Forelimb muscle (tissue), 1 donor: ENCODE measurements around the gene HIVEP3. TPM values are rescaled to one million over a fixed set of nuclear protein-coding genes. Genes with fewer than 3 reads are reported as not detected.

Experiments used
- DNase-seq: peaks from one replicate; pipeline ENCODE4 v3.0.0-alpha.2; 2013; ENCODE audit warnings: low read depth
- polyA plus RNA-seq: library from polyadenylated mRNA; unstranded; fragments of 120-200 nt; gene quantifications from one replicate; pipeline ENCODE4 v1.2.1, GENCODE V29; 2013; ENCODE audit not compliant: insufficient read length

Gene HIVEP3
- polyA plus RNA-seq, 1 donor, result 2.1 TPM

GRCh38 chr1:41650028-41650880, 268.5 kb downstream of the HIVEP3 start:
- DNase-seq, result no peak

- no peak for DNase-seq
These were observed 269.2 kb downstream of the HIVEP3 start for GRCh38 chr1:41649396-41650027.

GRCh38 chr1:41648844-41649243, 269.9 kb downstream of the HIVEP3 start:
- DNase-seq, result no peak

GRCh38 chr1:41648230-41648629, 270.5 kb downstream of the HIVEP3 start:
- DNase-seq, result no peak

- no peak for DNase-seq
These were observed 271.2 kb downstream of the HIVEP3 start for GRCh38 chr1:41647221-41648135.

GRCh38 chr1:41646186-41646585, 272.5 kb downstream of the HIVEP3 start:
- DNase-seq, result no peak

- DNase-seq, result no peak
These were observed 273.7 kb downstream of the HIVEP3 start for GRCh38 chr1:41645062-41645461.

- no peak for DNase-seq
These were observed 275.6 kb downstream of the HIVEP3 start for GRCh38 chr1:41642922-41643821.

- no peak for DNase-seq
These were observed 276.7 kb downstream of the HIVEP3 start for GRCh38 chr1:41641941-41642527.

- DNase-seq, result no peak
These were observed 277.3 kb downstream of the HIVEP3 start for GRCh38 chr1:41641475-41641814.

GRCh38 chr1:41640756-41641474, 277.8 kb downstream of the HIVEP3 start:
- DNase-seq, result no peak

- no peak for DNase-seq
These were observed 278.5 kb downstream of the HIVEP3 start for GRCh38 chr1:41640141-41640751.

- DNase-seq, result no peak
These were observed 279.3 kb downstream of the HIVEP3 start for GRCh38 chr1:41639332-41639936.

GRCh38 chr1:41638086-41639024, 280.4 kb downstream of the HIVEP3 start:
- no peak for DNase-seq

- DNase-seq, result no peak
These were observed 281.4 kb downstream of the HIVEP3 start for GRCh38 chr1:41637367-41637766.

GRCh38 chr1:41633764-41634163, 285.0 kb downstream of the HIVEP3 start:
- no peak for DNase-seq

- DNase-seq, result no peak
These were observed 285.7 kb downstream of the HIVEP3 start for GRCh38 chr1:41632781-41633575.
